ENCODE data around the gene AGAP9.

DNA sequence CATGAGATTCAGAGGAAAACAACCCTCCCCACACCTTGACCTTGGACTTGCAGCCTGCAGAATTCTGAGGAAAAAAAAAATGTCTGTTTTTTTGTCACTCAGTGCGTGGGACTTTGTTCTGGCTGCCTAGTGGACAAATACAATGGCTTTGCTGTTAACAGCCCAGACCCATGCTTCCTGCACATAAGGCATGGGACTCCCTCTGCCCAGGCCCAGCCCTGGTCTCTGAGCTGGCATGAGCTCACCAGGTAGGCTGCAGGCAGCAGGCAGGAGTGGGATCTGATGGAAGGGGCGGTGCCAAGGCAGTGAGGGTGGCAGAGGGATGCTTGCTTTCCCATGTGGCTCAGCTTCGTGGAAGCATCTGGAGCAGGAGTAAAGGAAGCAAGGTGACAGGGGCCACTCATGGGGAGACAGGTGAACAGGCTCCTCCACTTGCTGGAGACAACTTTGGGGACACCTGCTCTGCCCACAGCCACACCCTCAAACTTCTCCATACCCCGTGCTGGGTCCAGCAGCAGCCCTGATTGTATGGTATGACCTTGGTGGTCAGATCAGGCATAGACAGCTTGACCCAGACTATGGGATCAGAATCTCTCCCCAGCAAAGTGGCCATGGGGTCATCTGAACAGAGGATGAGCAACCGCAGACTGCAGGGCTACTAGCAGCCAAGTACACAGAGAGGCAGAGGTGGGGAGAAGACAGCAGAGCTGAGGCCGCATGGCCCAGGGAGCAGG lies 66.5 kb downstream of the AGAP9 start:
- TF ChIP-seq CTCF (IDR thresholded peaks at IDR 0.05) (no peak), POLR2A (IDR thresholded peaks at IDR 0.05) (no peak)

Measured in uterus (tissue), 2 donors.